NOMO-1 treated with dmso at 0.1 percent for 144 hours (cell line): ENCODE results near the gene ARL5B.

Experiments used
- DNase-seq: peaks from one replicate; lab custom pipeline; 2025; ENCODE audit not compliant: unreplicated experiment; lab: John Stamatoyannopoulos, UW

ARL5B gene

GRCh38 chr10:18658271-18659124 is 733 bp upstream of the ARL5B start:
- DNase-seq: no peak

GRCh38 chr10:18659819-18660535 is 746 bp downstream of the ARL5B start:
- no peak for DNase-seq

DNA sequence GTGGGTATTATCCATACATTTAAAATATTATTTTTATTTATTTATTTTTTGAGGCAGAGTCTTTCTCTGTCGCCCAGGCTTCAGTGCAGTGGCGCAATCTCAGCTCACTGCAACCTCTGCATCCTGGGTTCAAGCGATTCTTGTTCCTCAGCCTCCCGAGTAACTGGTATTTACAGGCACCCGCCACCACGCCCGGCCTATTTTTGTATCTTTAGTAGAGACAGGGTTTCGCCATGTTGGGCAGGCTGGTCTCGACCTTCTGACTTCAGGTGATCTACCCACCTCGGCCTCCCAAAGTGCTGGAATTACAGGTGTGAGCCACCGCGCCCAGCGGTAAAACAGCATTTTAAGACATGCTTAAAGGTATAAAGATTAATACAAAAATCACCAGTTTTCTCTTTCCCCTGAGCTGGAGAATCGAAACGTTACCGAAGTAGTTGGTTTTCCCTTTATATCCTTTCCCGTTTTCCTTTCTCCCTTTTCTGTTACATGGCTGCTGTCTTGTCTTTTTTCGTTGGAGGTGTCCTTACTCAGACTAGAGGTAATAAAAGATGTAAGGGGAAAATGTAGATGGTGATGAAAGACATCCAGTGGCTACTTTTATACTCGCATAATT is 1.7 kb downstream of the ARL5B start:
- DNase-seq: no peak

DNA sequence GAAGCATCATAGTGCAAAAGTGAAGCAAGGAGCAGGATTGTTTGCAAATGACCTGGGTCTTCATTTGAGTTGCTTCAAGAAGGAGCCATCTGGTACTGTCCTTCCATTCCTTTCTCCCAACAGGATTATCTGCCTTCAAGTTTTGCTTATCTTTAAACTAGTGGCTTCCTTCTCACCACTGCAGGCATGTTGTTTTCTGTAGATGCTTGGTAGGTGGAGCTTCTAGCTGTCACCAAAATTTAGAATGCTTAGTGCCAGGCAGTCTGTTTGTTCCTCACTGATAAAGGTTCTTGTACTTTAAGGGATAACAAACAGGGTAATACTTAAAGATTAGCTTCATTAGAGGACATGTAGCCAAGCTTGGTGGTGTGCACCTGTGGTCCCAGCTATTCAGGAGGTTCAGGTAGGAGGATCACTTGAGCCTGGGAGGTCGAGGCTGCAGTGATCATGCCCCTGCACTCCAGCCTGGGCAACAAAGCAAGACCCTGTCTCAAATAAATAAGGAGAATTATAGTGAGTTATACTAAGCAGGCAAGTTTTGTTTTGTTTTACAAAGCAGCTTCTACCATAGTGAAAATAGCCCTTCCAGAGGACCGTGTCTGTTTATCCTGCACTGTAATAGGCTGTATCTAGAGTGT is 5.7 kb downstream of the ARL5B start:
- no peak for DNase-seq

GRCh38 chr10:18665815-18666558 is 6.8 kb downstream of the ARL5B start:
- DNase-seq: no peak

DNA sequence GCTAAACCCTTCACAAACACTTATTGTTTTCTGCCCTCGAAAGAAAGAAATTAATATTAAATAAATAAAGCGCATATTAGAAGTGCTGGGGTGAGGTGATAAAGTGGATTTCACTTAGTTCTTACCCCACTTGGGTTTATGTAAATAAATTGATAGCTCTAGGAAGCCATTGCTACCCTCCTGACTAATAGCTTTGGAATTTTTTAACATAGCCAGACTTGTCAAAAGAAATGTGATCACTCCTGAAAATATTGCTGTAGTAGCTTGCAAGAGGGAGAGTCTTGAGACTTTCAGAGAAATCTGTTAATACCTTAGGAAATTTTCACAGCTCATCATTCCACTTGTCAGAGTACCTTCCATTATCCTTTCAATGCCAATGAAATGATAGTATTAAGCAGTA is 7.6 kb downstream of the ARL5B start:
- DNase-seq: no peak

- DNase-seq: no peak
Observed at GRCh38 chr10:18668026-18668425, 8.8 kb downstream of the ARL5B start.

GRCh38 chr10:18675086-18675801 is 16.0 kb downstream of the ARL5B start:
- DNase-seq: no peak

DNA sequence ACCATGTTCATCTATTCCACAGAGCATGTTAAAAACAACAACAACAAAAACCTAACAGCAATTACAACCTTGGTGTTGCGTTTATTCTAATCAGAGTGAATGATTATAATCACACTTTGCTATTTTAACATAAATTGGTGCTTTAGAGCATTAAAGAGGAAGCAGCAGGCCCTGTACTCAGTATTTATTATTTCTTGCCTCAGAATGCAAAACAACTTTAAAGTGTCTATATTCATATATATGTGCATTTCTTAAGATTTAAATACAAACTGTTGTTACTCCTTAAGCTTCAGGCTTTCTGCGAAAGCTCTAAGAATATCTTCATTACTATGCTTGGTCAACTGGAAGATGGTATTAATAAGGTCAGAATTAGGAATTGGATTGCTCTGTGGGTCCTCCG is 21.5 kb downstream of the ARL5B start:
- DNase-seq: no peak

DNA sequence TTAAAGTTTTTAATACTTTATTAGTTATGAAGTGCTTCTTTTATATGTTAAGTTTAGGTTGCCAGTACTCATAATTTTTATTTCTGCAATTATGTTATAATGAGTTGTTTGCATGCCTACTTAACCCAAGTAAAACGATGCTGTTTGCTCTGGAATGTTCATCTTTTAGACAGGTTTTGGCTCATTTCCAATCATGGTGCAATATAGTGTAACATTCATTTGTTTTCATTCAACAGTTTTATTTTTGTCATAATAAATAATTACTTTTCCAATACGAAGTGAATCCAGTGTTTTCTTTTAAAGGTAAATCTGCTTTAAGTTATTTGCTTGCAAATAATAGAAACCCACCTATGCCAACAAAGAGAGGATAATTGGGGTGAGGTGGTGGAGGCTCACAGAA is 22.1 kb downstream of the ARL5B start:
- no peak for DNase-seq

DNA sequence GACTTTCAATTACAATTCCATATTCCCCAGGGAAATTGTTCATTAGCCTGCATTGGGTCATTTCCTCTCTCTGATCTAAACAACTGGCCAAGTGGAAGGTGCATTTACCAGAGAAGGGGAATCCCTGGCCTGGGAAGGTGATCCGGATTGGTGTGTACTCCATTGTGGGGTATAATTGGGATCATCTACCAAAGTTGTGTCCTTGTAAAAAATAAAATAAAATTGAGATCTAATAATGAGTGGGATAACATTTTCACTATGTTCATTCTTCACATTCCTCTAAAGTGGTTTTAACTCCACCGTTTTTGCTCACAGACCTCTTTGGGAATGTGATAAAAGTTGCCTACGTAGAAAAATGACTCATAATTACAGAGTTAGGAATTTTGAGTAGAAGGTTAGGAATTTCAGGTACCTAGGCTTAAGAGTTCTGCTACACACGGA is 22.8 kb downstream of the ARL5B start:
- DNase-seq: no peak

DNA sequence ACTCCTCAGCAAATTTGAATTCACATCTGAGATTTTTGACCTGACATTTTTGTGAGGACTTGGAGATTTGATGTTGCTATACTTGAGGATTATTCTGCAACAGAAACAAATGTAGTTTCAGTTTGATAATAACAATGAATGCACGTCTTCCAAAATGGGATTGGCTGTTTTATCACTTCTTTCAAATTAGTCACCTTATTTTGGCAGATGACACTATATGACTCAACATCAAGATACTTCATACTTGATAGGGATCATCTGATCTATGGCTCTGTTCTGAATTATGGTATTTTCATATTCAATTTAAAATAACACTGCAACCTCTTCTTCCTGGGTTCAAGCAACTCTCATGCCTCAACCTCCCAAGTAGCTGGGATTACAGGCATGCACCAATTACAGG is 24.2 kb downstream of the ARL5B start:
- DNase-seq: no peak

GRCh38 chr10:18684416-18684815 is 25.2 kb downstream of the ARL5B start:
- DNase-seq: no peak

DNA sequence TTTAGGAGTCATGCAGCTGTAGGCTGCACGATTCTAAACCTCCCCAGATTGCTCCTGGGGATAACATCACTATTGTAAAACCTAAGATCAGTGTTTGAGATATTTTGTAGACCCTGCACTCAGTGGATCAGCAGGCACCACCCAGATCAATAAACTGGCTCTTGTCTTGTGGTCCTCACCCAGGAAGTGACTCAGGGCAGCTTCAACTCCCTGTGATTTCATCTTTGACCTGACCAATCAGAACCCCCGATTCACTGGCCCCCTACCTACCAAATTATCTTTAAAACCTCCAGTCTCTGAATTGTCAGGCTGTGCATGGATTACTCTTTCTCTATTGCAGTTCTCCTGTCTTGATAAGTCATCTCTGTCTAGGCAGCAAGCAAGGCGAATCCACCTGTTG is 25.7 kb downstream of the ARL5B start:
- no peak for DNase-seq

GRCh38 chr10:18685555-18685954 is 26.3 kb downstream of the ARL5B start:
- no peak for DNase-seq

DNA sequence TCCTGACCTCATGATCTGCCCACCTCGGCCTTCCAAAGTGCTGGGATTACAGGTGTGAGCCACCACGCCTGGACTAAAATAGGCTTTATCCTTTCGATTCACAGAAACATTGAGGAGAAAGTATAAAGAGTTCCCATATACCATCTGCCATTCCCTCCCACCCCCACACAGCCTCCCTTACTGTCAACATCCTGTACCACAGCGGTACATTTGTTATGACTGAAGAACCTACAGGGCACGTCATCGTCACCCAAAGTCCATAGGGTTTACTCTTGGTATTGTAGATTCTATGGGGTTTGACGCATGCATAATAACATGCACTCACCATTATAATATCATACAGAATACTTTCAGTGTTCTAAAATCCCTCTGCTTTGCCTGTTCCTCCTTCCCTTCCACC is 28.0 kb downstream of the ARL5B start:
- DNase-seq: no peak

DNA sequence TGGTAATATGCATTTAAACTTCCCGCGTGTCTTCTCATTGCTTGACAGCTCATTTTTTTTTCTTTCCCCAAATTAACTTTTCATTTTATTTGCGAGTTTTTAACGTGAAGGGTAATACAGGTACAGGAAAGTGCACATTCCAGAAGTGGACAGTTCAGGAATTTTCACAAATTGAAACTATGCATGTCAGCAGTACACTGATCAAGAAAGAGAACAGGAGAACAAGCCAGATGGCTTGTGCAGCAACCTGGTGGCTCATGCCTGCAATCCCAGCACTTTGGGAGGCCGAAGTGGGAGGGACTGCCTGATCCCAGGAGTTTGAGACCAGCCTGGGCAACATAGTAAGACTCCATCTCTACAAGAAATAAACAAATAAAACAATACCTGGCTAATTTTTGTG is 28.5 kb downstream of the ARL5B start:
- DNase-seq: no peak

DNA sequence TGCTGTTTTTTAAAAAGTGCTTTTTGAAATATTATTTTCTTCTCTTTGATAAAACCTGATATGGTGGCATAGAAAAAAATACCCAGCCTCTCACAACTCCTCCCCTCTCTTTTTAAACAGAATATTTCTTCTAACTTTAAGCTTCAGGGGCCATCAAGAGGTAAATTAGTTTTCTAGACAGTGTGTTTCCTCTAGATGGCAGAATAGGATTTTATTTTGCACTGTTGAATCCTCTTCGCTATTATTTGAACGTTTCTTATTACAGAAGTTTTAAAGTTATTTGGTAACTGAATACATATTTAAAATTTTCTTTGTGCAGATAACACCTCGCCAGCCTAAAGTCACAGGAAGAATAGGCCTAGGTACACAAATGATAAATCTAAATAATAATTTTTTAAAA is 30.3 kb downstream of the ARL5B start:
- DNase-seq: no peak

DNA sequence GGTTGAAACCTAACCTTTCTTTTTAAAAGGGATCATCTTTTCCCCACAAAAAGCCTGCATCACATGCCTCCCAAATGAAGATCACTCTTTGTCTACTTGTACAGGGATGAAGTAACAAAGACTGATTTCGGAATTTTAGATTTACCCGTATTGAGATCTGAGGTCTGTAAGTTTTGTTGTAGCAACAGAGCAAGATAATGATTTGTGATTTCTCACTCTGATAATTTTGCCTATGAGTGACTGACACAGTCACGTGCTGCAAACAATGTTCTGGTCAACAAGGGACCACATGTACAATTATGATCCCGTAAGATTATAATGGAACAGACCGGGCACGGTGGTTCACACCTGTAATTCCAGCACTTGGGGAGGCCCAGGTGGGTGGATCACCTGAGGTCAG is 31.3 kb downstream of the ARL5B start:
- no peak for DNase-seq
